Left lung (tissue), 10 donors: Measurements from ENCODE around the gene PDP2. TPM values are rescaled to one million over a fixed set of nuclear protein-coding genes. Genes with fewer than 3 reads are reported as not detected.
A peak's percentile ranks its signal among the peaks of the same experiment; 100 is the strongest.

Experiments
- ATAC-seq: fragments of 200-7000 bp; cut with Tn5 transposase; one replicate; pipeline ENCODE4 v1.9.1; 2020; ENCODE audit warnings: moderate library complexity
- DNase-seq, 4 donors: peaks; one replicate each; pipeline ENCODE4 v3.0.0-alpha.2; 2013 to 2020
- H3K27ac ChIP-seq, 2 donors: fragments of 200-600 bp; sonication (generic) in 1 of 2; one replicate each; pipeline versions ENCODE4 v1.5.0 to v1.8.0; 2020 to 2021
- H3K27me3 ChIP-seq, 2 donors: fragments of 200-600 bp; sonication (generic) in 1 of 2; one replicate each; pipeline versions ENCODE4 v1.5.0 to v1.8.0; 2020 to 2021
- H3K36me3 ChIP-seq, 2 donors: fragments of 200-600 bp; sonication (generic) in 1 of 2; one replicate each; pipeline versions ENCODE4 v1.5.0 to v1.8.0; 2020 to 2021
- H3K4me1 ChIP-seq, 2 donors: fragments of 200-600 bp; one replicate each; pipeline ENCODE4 v1.8.0; 2021
- H3K4me3 ChIP-seq, 2 donors: fragments of 200-600 bp; sonication (generic) in 1 of 2; one replicate each; pipeline versions ENCODE4 v1.5.0 to v1.8.0; 2020 to 2021; ENCODE audit warnings: mild to moderate bottlenecking in 1 of 2
- H3K9me3 ChIP-seq, 2 donors: fragments of 200-600 bp; sonication (generic) in 1 of 2; one replicate each; pipeline versions ENCODE4 v1.5.0 to v1.8.0; 2020 to 2021
- intact Hi-C, 2 donors: fragments of 100-400 bp; cut with DNase I; formaldehyde crosslinking; loops; one replicate each; pipeline versions ENCODE4 v1.11.2 to v1.14.2; 2022
- polyA plus RNA-seq, 6 donors: library from polyadenylated mRNA; unstranded; fragments of 120-200 nt; gene quantifications; one replicate each; pipeline ENCODE4 v1.2.1, GENCODE V29; 2013; ENCODE audit not compliant: insufficient read length in 6 of 6
- total RNA-seq, 2 donors: library from RNA; stranded (reverse); fragmentation: NEBNext Ultra II Directional; extraction: Animal tissue kit (Norgen Biotek cat#: 25700); gene quantifications; one replicate each; pipeline ENCODE4 v1.2.1, GENCODE V29; 2021
- TF ChIP-seq, protein P1 (sequence below), 2 donors: fragments of 200-600 bp; sonication (generic) in 1 of 2; IDR thresholded peaks; one replicate each; pipeline versions ENCODE4 v1.5.0 to v1.8.0; 2021; ENCODE audit warnings: antibody characterized with exemption in 2 of 2
- donor health status: DM: no; HTN: yes; CAD: no.
- donor health status: DM: no; HTN: no; CAD: no.

The PDP2 gene
- total and polyA plus RNA-seq, 8 donors = 8.9 to 36.3 (median 9.7) TPM

DNA sequence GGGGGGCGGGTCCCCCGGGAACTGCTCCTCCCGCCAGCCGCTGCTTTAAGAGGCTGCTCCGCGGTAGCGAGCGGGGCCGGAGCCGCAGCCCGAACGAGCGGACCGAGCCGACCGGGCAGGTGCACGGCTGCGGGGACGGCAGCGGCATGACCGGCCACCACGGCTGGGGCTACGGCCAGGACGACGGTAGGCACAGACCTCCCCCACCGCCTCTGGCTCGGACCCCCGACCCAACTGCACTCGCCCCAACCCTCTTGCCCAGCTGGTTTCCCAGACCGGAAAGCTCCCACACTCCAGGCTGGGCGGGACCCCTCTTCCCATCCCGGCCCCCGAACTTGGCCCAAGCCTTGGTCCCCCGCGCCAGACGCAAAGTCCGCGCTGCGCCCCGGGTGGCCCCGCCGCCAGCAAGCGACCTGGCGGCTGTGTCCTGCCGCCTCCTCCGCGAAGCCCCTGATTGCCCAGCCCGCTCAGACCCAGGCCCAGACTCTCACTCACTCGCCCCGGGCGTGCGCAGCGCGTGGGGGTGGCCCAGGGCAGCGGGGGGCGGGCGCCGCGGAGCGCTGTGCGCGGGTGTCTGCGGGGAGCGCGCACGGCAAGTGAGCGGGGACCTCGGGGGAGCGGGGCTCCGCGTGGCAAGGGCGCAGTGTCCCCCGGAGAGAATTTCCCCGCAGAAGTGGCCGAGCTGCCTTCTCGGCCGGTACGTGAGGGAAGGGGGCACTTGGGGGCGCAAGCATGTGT is 35.8 kb upstream of the PDP2 start, which contains the start of gene CA7:
CA7 (plus strand) TSS at position 73 of the 738 bp plus-strand sequence; CDS start at position 147, 74 bp downstream.
- intact Hi-C loops = no loop called here
- H3K36me3 ChIP-seq = no peaks in the 10 kb centered on the region
- peak; percentile 68 for ATAC-seq
- H3K4me3 ChIP-seq = peak within 1 kb of the TSS; percentile 22 to 23
- H3K4me1 ChIP-seq = peaks cover 11 to 12% of the 10 kb centered on the region in 2 donors
- peak in 1 of 4 donors; percentile 79 for DNase-seq
- H3K27me3 ChIP-seq = peaks cover 23 to 44% of the 10 kb centered on the region in 2 donors
- no peaks in the 10 kb centered on the region for H3K9me3 ChIP-seq
- H3K27ac ChIP-seq = no peak within 1 kb of the TSS
- TF ChIP-seq, protein P1, sequence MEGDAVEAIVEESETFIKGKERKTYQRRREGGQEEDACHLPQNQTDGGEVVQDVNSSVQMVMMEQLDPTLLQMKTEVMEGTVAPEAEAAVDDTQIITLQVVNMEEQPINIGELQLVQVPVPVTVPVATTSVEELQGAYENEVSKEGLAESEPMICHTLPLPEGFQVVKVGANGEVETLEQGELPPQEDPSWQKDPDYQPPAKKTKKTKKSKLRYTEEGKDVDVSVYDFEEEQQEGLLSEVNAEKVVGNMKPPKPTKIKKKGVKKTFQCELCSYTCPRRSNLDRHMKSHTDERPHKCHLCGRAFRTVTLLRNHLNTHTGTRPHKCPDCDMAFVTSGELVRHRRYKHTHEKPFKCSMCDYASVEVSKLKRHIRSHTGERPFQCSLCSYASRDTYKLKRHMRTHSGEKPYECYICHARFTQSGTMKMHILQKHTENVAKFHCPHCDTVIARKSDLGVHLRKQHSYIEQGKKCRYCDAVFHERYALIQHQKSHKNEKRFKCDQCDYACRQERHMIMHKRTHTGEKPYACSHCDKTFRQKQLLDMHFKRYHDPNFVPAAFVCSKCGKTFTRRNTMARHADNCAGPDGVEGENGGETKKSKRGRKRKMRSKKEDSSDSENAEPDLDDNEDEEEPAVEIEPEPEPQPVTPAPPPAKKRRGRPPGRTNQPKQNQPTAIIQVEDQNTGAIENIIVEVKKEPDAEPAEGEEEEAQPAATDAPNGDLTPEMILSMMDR (IDR thresholded peaks at IDR 0.05) = no peak

DNA sequence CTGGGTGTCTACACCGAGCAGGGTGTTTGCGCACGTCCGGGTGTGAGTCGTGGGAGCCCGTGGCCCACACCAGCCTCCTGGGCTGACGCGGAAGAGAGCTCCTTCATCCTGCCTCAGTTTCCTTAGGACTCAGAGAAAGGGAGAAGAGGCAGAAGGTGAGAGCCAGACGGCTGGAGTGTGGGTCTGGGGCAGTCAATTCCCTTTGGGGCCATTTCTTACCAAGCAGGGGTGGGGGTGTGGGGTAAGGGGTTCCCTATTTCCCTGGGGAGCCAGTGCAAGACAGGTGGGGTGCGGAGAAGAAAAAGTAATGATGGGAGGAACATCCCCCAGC is 35.3 kb upstream of the PDP2 start:
- peaks cover 23 to 44% of the 10 kb centered on the region in 2 donors for H3K27me3 ChIP-seq
- intact Hi-C loops = no loop called here
- ATAC-seq (no peak), DNase-seq (no peak)
- no peaks in the 10 kb centered on the region for H3K9me3 ChIP-seq
- H3K4me3 ChIP-seq = peak overlapping the region; percentile 22 to 23
- no peak overlapping the region for H3K27ac ChIP-seq
- no peaks in the 10 kb centered on the region for H3K36me3 ChIP-seq
- peaks cover 11 to 12% of the 10 kb centered on the region in 2 donors for H3K4me1 ChIP-seq
- TF ChIP-seq, protein P1 (IDR thresholded peaks at IDR 0.05) = no peak

DNA sequence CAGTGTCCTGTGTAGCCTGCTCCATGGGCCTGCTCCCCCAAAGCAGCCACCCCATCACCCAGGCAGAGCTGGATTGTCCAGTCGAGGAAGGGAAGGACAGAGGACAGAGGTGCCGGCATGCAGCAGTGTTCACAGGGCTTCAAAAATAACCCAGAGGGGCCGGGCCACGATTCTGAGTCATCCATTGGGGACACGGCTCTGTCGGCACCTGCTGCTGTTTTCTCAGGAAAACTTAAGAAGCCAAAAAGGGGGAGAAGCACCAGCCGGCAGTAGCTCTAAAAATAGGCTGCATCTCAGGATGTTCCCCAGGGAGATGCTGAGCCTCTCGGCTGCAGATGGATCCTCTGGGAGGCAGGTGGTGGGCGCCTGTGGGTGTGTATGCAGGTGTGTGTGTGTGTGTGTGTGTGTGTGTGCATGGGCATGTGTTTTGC is 34.5 kb upstream of the PDP2 start:
- no peak overlapping the region for H3K4me3 ChIP-seq
- no peak overlapping the region for H3K27ac ChIP-seq
- DNase-seq = no peak
- no peaks in the 10 kb centered on the region for H3K9me3 ChIP-seq
- TF ChIP-seq, protein P1 (IDR thresholded peaks at IDR 0.05) = no peak
- H3K27me3 ChIP-seq = peaks cover 23 to 44% of the 10 kb centered on the region in 2 donors
- peaks cover 11 to 12% of the 10 kb centered on the region in 2 donors for H3K4me1 ChIP-seq
- no peak for ATAC-seq
- intact Hi-C loops = no loop called here
- no peaks in the 10 kb centered on the region for H3K36me3 ChIP-seq

DNA sequence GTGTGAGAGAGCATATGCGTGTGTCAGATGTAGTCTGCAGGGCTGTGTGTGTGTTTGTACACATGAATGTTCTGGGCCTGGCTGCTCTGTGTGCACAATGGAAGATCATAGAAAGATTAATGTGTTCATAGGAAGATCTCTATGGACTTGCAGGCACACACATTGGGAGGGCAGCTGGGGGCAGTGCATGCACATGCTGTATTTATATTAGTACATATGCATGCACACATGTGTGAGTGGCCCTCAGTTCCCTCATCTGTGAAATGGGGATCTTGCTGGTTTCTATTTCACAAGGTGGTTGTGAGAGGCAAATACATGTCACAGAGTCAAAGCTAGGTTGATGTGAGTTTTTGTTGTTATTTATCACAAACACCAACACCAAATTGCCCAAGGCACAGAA is 34.0 kb upstream of the PDP2 start:
- no peak for ATAC-seq
- H3K27me3 ChIP-seq = peaks cover 23 to 44% of the 10 kb centered on the region in 2 donors
- intact Hi-C loops = no loop called here

DNA sequence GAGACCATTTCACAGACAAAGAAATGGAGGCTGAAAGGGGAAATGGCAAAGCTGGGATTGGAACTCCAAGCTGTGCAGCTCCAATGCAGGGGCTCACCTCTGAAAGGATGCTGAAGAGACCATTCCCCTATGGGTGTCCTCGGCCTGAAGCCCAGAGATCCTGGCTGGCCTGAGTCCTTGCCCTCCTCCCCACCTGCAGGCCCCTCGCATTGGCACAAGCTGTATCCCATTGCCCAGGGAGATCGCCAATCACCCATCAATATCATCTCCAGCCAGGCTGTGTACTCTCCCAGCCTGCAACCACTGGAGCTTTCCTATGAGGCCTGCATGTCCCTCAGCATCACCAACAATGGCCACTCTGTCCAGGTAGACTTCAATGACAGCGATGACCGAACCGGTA is 33.5 kb upstream of the PDP2 start:
- Histone ChIP-seq H3K4me3 (no peak overlapping the region), H3K27me3 (peaks cover 23 to 44% of the 10 kb centered on the region in 2 donors), H3K27ac (no peak overlapping the region), H3K9me3 (no peaks in the 10 kb centered on the region), H3K4me1 (peaks cover 11 to 12% of the 10 kb centered on the region in 2 donors), H3K36me3 (no peaks in the 10 kb centered on the region)
- TF ChIP-seq, protein P1 (IDR thresholded peaks at IDR 0.05) = no peak
- DNase-seq (no peak), ATAC-seq (no peak)
- intact Hi-C loops = no loop called here

More for the DNA sequence above, 34.0 kb upstream of the PDP2 start:
- Histone ChIP-seq H3K36me3 (no peaks in the 10 kb centered on the region), H3K4me3 (no peak overlapping the region), H3K27ac (no peak overlapping the region), H3K9me3 (no peaks in the 10 kb centered on the region), H3K4me1 (peaks cover 11 to 12% of the 10 kb centered on the region in 2 donors)
- TF ChIP-seq, protein P1 (IDR thresholded peaks at IDR 0.05) = no peak
- no peak for DNase-seq
